H1 (cell line): ENCODE measurements around the gene VDAC2. TPM values are rescaled to one million over a fixed set of nuclear protein-coding genes. Genes with fewer than 3 reads are reported as not detected.

Experiments
- CTCF ChIA-PET: fragments of 300-600 bp; sonication (Branson Sonifier 250); formaldehyde crosslinking; loops from one replicate; lab custom pipeline; 2021; ENCODE audit not compliant: partially characterized antibody; lab: Charles Lee
- POLR2A ChIA-PET: fragments of 300-600 bp; sonication (Branson Sonifier 250); formaldehyde crosslinking; loops from one replicate; lab custom pipeline; 2021; ENCODE audit warnings: inconsistent platforms; ENCODE audit not compliant: partially characterized antibody; lab: Charles Lee
- DNase-seq, 2 experiments: peaks; one replicate each; pipeline versions ENCODE4 v3.0.0 to v3.0.0-alpha.2; 2010 to 2022; ENCODE audit warnings: low spot score in 2 of 2, low read depth in 1 of 2, mixed read lengths in 1 of 2
- FAIRE-seq: peaks from 2 replicates; lab custom pipeline; 2011; peaks lifted over from hg19 to GRCh38; lab: Jason Lieb, UNC
- H2AFZ ChIP-seq: 2 replicates; pipeline ENCODE4 v1.8.1; 2012; ENCODE audit warnings: low read length, inconsistent platforms
- H2AK5ac ChIP-seq: 2 replicates; pipeline ENCODE4 v1.6.1; 2013; ENCODE audit warnings: low read depth, low read length
- H2BK120ac ChIP-seq: replicated peaks from 2 replicates; pipeline ENCODE3; 2013; ENCODE audit warnings: low read depth, low read length, inconsistent platforms
- H2BK12ac ChIP-seq: 2 replicates; pipeline ENCODE4 v1.6.1; 2013; ENCODE audit warnings: low read depth, low read length
- H2BK15ac ChIP-seq: 2 replicates; pipeline ENCODE4 v1.6.1; 2013; ENCODE audit warnings: low read length
- H2BK20ac ChIP-seq: 2 replicates; pipeline ENCODE4 v1.6.1; 2013; ENCODE audit warnings: low read length
- H2BK5ac ChIP-seq: 2 replicates; pipeline ENCODE4 v1.6.1; 2013; ENCODE audit warnings: low read depth, low read length
- H3K14ac ChIP-seq: 2 replicates; pipeline ENCODE4 v1.6.1; 2013; ENCODE audit warnings: inconsistent platforms; ENCODE audit not compliant: insufficient read length
- H3K18ac ChIP-seq: 2 replicates; pipeline ENCODE4 v1.6.1; 2013; ENCODE audit warnings: low read length; ENCODE audit errors: extremely low read depth
- H3K23ac ChIP-seq: 2 replicates; pipeline ENCODE4 v1.6.1; 2013; ENCODE audit warnings: inconsistent platforms; ENCODE audit not compliant: insufficient read length
- H3K23me2 ChIP-seq: 2 replicates; pipeline ENCODE4 v1.6.1; 2013; ENCODE audit warnings: low read depth, low read length
- H3K27ac ChIP-seq: 2 replicates; pipeline ENCODE4 v1.6.1; 2011; ENCODE audit warnings: low read depth, low read length, inconsistent platforms
- H3K27me3 ChIP-seq, 4 experiments: replicated peaks in 1 of 4; 1 replicate in 1 of 4; 2 replicates in 3 of 4; pipeline versions ENCODE4 v1.6.1 to v1.8.1; 2011 to 2013; ENCODE audit warnings: low read length in 3 of 4, mild to moderate bottlenecking in 3 of 4, inconsistent platforms in 2 of 4, mixed read lengths in 2 of 4, moderate library complexity in 1 of 4; ENCODE audit not compliant: control insufficient read depth in 3 of 4, insufficient read depth in 3 of 4; ENCODE audit errors: extremely low read depth in 1 of 4
- H3K36me3 ChIP-seq, 4 experiments: 2 replicates each; pipeline versions ENCODE4 v1.6.1 to v1.8.1; 2011 to 2013; ENCODE audit warnings: mild to moderate bottlenecking in 4 of 4, low read length in 3 of 4, moderate library complexity in 2 of 4, control low read depth in 1 of 4, inconsistent platforms in 1 of 4; ENCODE audit not compliant: insufficient read depth in 4 of 4, control insufficient read depth in 2 of 4
- H3K4ac ChIP-seq: replicated peaks from 2 replicates; pipeline ENCODE3; 2013; ENCODE audit warnings: low read length, low read depth, mixed read lengths, inconsistent platforms; ENCODE audit not compliant: insufficient read length
- H3K4me1 ChIP-seq, 4 experiments: replicated peaks in 1 of 4; 1 replicate in 1 of 4; 2 replicates in 3 of 4; pipeline versions ENCODE4 v1.6.1 to v1.8.1; 2011 to 2013; ENCODE audit warnings: low read length in 3 of 4, inconsistent platforms in 2 of 4, mixed read lengths in 1 of 4; ENCODE audit not compliant: insufficient read depth in 4 of 4, control insufficient read depth in 3 of 4
- H3K4me2 ChIP-seq, 2 experiments: 2 replicates each; pipeline versions ENCODE4 v1.6.1 to v1.8.1; 2011 to 2013; ENCODE audit warnings: low read depth in 2 of 2, low read length in 2 of 2, control low read depth in 1 of 2, inconsistent platforms in 1 of 2, mild to moderate bottlenecking in 1 of 2; ENCODE audit not compliant: insufficient read depth in 1 of 2
- H3K4me3 ChIP-seq, 4 experiments: fragments of 200-600, 300-600 bp in 1 of 4; sonication (generic), shearing (Covaris generic), sonication (Bioruptor Twin) in 1 of 4; 2 replicates each; pipeline versions ENCODE4 v1.5.1 to v1.8.1; 2011 to 2016; ENCODE audit warnings: low read length in 4 of 4, low read depth in 3 of 4, control low read depth in 2 of 4, inconsistent platforms in 2 of 4, mild to moderate bottlenecking in 2 of 4, mixed read lengths in 1 of 4, moderate library complexity in 1 of 4; ENCODE audit not compliant: insufficient read depth in 2 of 4; ENCODE audit errors: extremely low read depth in 1 of 4
- H3K56ac ChIP-seq: replicated peaks from 2 replicates; pipeline ENCODE3; 2013; ENCODE audit warnings: low read depth, mild to moderate bottlenecking, mixed read lengths, low read length, inconsistent platforms; ENCODE audit not compliant: insufficient read length
- H3K79me1 ChIP-seq: 2 replicates; pipeline ENCODE4 v1.6.1; 2013; ENCODE audit warnings: low read depth, low read length, control low read depth
- H3K79me2 ChIP-seq, 2 experiments: 2 replicates each; pipeline versions ENCODE4 v1.6.1 to v1.8.1; 2012 to 2013; ENCODE audit warnings: low read length in 2 of 2, mild to moderate bottlenecking in 2 of 2, inconsistent platforms in 1 of 2; ENCODE audit not compliant: insufficient read depth in 2 of 2, control insufficient read depth in 1 of 2
- H3K9ac ChIP-seq, 4 experiments: replicated peaks in 1 of 4; 1 replicate in 1 of 4; 2 replicates in 3 of 4; pipeline versions ENCODE4 v1.6.1 to v1.8.1; 2011 to 2013; ENCODE audit warnings: low read depth in 3 of 4, low read length in 3 of 4, control low read depth in 2 of 4, mild to moderate bottlenecking in 2 of 4, moderate library complexity in 2 of 4, inconsistent platforms in 1 of 4; ENCODE audit errors: extremely low read depth in 1 of 4
- H3K9me3 ChIP-seq, 2 experiments: 2 replicates each; pipeline versions ENCODE4 v1.6.1 to v1.8.1; 2012 to 2013; ENCODE audit warnings: mild to moderate bottlenecking in 2 of 2, moderate library complexity in 2 of 2, control low read depth in 1 of 2, inconsistent platforms in 1 of 2, low read depth in 1 of 2, low read length in 1 of 2, mixed read lengths in 1 of 2; ENCODE audit not compliant: insufficient read depth in 2 of 2
- H4K20me1 ChIP-seq, 2 experiments: replicated peaks in 1 of 2; 2 replicates each; pipeline versions ENCODE3 to v1.8.1; 2011 to 2013; ENCODE audit warnings: inconsistent platforms in 2 of 2, low read length in 2 of 2, mild to moderate bottlenecking in 1 of 2; ENCODE audit not compliant: insufficient read depth in 2 of 2, control insufficient read depth in 1 of 2
- H4K5ac ChIP-seq: 2 replicates; pipeline ENCODE4 v1.6.1; 2013; ENCODE audit warnings: low read length, low read depth, mixed read lengths, inconsistent platforms; ENCODE audit not compliant: insufficient read length
- H4K8ac ChIP-seq: 2 replicates; pipeline ENCODE4 v1.8.0; 2013; ENCODE audit warnings: mild to moderate bottlenecking, moderate library complexity, low read length, inconsistent platforms; ENCODE audit not compliant: insufficient read depth; ENCODE audit errors: extremely low read depth
- H4K91ac ChIP-seq: replicated peaks from 2 replicates; pipeline ENCODE3; 2013; ENCODE audit warnings: low read length, mixed read lengths, inconsistent platforms; ENCODE audit not compliant: insufficient read length
- ATF3 ChIP-seq: IDR thresholded peaks from 2 replicates; pipeline ENCODE4 v1.6.1; 2011; ENCODE audit warnings: low read depth, mild to moderate bottlenecking, low read length; ENCODE audit not compliant: insufficient read depth
- CEBPB ChIP-seq: IDR thresholded peaks from 2 replicates; pipeline ENCODE4 v1.6.1; 2012; ENCODE audit warnings: low read depth, low read length
- CHD2 ChIP-seq: IDR thresholded peaks from 2 replicates; pipeline ENCODE4 v1.6.1; 2012; ENCODE audit warnings: low read length, improper control_type of control experiment
- GTF2F1 ChIP-seq: IDR thresholded peaks from 2 replicates; pipeline ENCODE4 v1.6.1; 2012; ENCODE audit warnings: low read depth, low read length, improper control_type of control experiment, borderline replicate concordance
- MAFK ChIP-seq: IDR thresholded peaks from 2 replicates; pipeline ENCODE4 v1.6.1; 2012; ENCODE audit warnings: low read depth, mild to moderate bottlenecking, improper control_type of control experiment, low read length
- PHF8 ChIP-seq: fragments of 200-600 bp; sonication (generic); conservative IDR thresholded peaks from 2 replicates; pipeline ENCODE4 v1.7.1; 2012; ENCODE audit warnings: low read depth, mild to moderate bottlenecking, inconsistent platforms, low read length, moderate library complexity
- RNF2 ChIP-seq: fragments of 200-900, 300-1000 bp; sonication (generic); IDR thresholded peaks from 2 replicates; pipeline ENCODE4 v1.7.1; 2016; ENCODE audit warnings: borderline replicate concordance, low read depth, mild to moderate bottlenecking, antibody characterized with exemption, low read length; ENCODE audit not compliant: poor library complexity, severe bottlenecking; ENCODE audit errors: missing control alignments
- RXRA ChIP-seq: IDR thresholded peaks from 2 replicates; pipeline ENCODE4 v1.6.1; 2011; ENCODE audit warnings: low read depth, mild to moderate bottlenecking, low read length, moderate library complexity; ENCODE audit not compliant: insufficient read depth
- SIN3A ChIP-seq, 2 experiments: IDR thresholded peaks in 1 of 2; conservative IDR thresholded peaks in 1 of 2; 2 replicates each; pipeline ENCODE4 v1.6.1; 2011 to 2012; ENCODE audit warnings: low read length in 2 of 2, improper control_type of control experiment in 1 of 2, low read depth in 1 of 2, mild to moderate bottlenecking in 1 of 2
- SP4 ChIP-seq: IDR thresholded peaks from 2 replicates; pipeline ENCODE4 v1.6.1; 2012; ENCODE audit warnings: low read length, inconsistent platforms
- WGBS, 2 experiments: shearing (Covaris generic) in 1 of 2; methylation state at CpG; one replicate each; pipeline versions ENCODE4 v1.1.6 to v1.1.7; 2013 to 2015; ENCODE audit warnings: low lambda C conversion rate in 2 of 2, mixed read lengths in 2 of 2, inconsistent platforms in 1 of 2, low coverage in 1 of 2, missing lambda C conversion rate in 1 of 2; ENCODE audit not compliant: insufficient replicate concordance in 2 of 2, insufficient coverage in 1 of 2, insufficient read length in 1 of 2; ENCODE audit errors: extremely low coverage in 1 of 2, missing lambda C conversion rate in 1 of 2; 5-methylcytosine and 5-hydroxymethylcytosine counted together
- polyA plus RNA-seq, 7 experiments: library from polyadenylated mRNA; depleted of rRNA in 3 of 7; stranded (reverse) in 5 of 7; unstranded in 2 of 7; fragments of >200 nt in 5 of 7; fragments of 200-250 nt in 2 of 7; gene quantifications; 1 replicate in 5 of 7; 2 replicates in 1 of 7; 4 replicates in 1 of 7; pipeline versions ENCODE4 v1.2.1 to v1.2.3, GENCODE V29; 2011 to 2013; ENCODE audit warnings: missing spikeins in 2 of 7, mixed read lengths in 2 of 7
- total RNA-seq: library from RNA; stranded (reverse); fragmentation: NEBNext Ultra II Directional; extraction: Animal tissue kit (Norgen Biotek cat#: 25700); gene quantifications from 2 replicates; pipeline ENCODE4 v1.2.1, GENCODE V29; 2021

VDAC2 gene
- total and polyA plus RNA-seq, 2 of the 8 experiments (the other 6 are each of a cell fraction or from before 2014, with no cell fraction given): 89.8 to 284 TPM

GRCh38 chr10:75168275-75168674 lies 42.3 kb upstream of the VDAC2 start:
- no peak overlapping the region for H3K4me3 ChIP-seq
- no peak overlapping the region for H2AK5ac ChIP-seq
- POLR2A ChIA-PET: no interaction called here
- no peaks in the 10 kb centered on the region for H3K79me2 ChIP-seq
- H3K9me3 ChIP-seq: no peaks in the 10 kb centered on the region
- H2BK15ac ChIP-seq: no peak overlapping the region
- H3K27ac ChIP-seq: no peak overlapping the region
- no peak overlapping the region for H2BK20ac ChIP-seq
- H2AFZ ChIP-seq: no peak overlapping the region
- no peak for DNase-seq
- no peaks in the 10 kb centered on the region for H4K20me1 ChIP-seq
- TF ChIP-seq PHF8 (no peak), CEBPB (no peak), ATF3 (no peak), MAFK (no peak), SIN3A (conservative IDR thresholded peaks at IDR 0.05 in 1 of 2, IDR thresholded peaks at IDR 0.05 in 1 of 2; ENCODE audit: low read depth in 1 of 2, low read length in 2 of 2) (no peak), RXRA (no peak), GTF2F1 (no peak), SP4 (no peak), CHD2 (no peak), RNF2 (no peak)
- TF ChIP-seq, all 59 proteins: peak for 0
- Histone ChIP-seq H4K5ac (no peak overlapping the region), H3K14ac (no peak overlapping the region), H3K4me1 (peaks cover 0 to 3% (median 0%) of the 10 kb centered on the region in 4 experiments; a peak in 1 of 7 replicates), H3K36me3 (peaks cover 0 to 3% (median 0%) of the 10 kb centered on the region in 4 experiments; a peak in 2 of 8 replicates), H3K4me2 (no peak overlapping the region), H3K27me3 (no peaks in the 10 kb centered on the region), H3K23me2 (no peaks in the 10 kb centered on the region), H3K18ac (no peak overlapping the region), H3K79me1 (no peaks in the 10 kb centered on the region), H3K56ac (no peak overlapping the region), H3K4ac (no peak overlapping the region), H2BK5ac (no peak overlapping the region), H3K9ac (no peak overlapping the region), H2BK12ac (no peak overlapping the region), H4K8ac (no peak overlapping the region; the same call in 1 of the 2 replicates), H4K91ac (no peak overlapping the region), H3K23ac (no peak overlapping the region), H2BK120ac (no peak overlapping the region)
- 98% methylated on average over 6 of the region's 6 CpGs; no CpG with 5 or more reads in 1 of the 2 experiments for WGBS, 2 experiments
- CTCF ChIA-PET: interaction anchor here (0.6 to 1.4 kb wide), 3 partner anchors 21 to 60 kb away, joined by 3 to 5 read pairs (median 3); a partner anchor contains a TSS
- no peak for FAIRE-seq
